GM23338 (cell line): ENCODE results near the gene COA1. TPM values are rescaled to one million over a fixed set of nuclear protein-coding genes. Genes with fewer than 3 reads are reported as not detected.

ENCODE experiments used
- CREB1 ChIP-seq: fragments of 250-450 bp; sonication (Bioruptor Pico); IDR thresholded peaks from 2 replicates; pipeline ENCODE4 v1.5.0; 2020; ENCODE audit warnings: low read depth, mild to moderate bottlenecking, moderate library complexity
- EZH2 ChIP-seq: fragments of 200-600 bp; sonication (generic); IDR thresholded peaks from one replicate; pipeline ENCODE4 v1.8.0; 2017; ENCODE audit warnings: antibody characterized with exemption, mild to moderate bottlenecking, low read depth; ENCODE audit not compliant: unreplicated experiment
- JUNB ChIP-seq: IDR thresholded peaks from one replicate; pipeline ENCODE4 v1.6.1; 2016; ENCODE audit warnings: antibody characterized with exemption; ENCODE audit not compliant: unreplicated experiment
- NANOG ChIP-seq: IDR thresholded peaks from 2 replicates; pipeline ENCODE4 v1.6.1; 2016; ENCODE audit warnings: antibody characterized with exemption, borderline replicate concordance
- POLR2AphosphoS5 ChIP-seq: IDR thresholded peaks from 2 replicates; pipeline ENCODE4 v1.6.1; 2016; ENCODE audit warnings: antibody characterized with exemption, low read depth
- ZNF114 ChIP-seq: fragments of 250-450 bp; sonication (Bioruptor Pico); IDR thresholded peaks from 2 replicates; pipeline ENCODE4 v1.5.0; 2020; ENCODE audit warnings: mild to moderate bottlenecking, moderate library complexity
- polyA plus RNA-seq: library from polyadenylated mRNA; unstranded; fragments of >200 nt; fragmentation: Nextera tagmentation; extraction: Ambion mirVana; gene quantifications from 2 replicates; pipeline ENCODE4 v1.2.1, GENCODE V29; 2016
- total RNA-seq: library from RNA; depleted of rRNA; stranded (reverse); fragments of >200 nt; shearing (Covaris generic); gene quantifications from 2 replicates; pipeline ENCODE4 v1.2.3, GENCODE V29; 2014
- TF ChIP-seq, protein P1 (sequence below): fragments of 250-450 bp; sonication (Bioruptor Pico); IDR thresholded peaks from 2 replicates; pipeline ENCODE4 v1.5.0; 2020; ENCODE audit warnings: mild to moderate bottlenecking, moderate library complexity
- TF ChIP-seq, protein P2 (sequence below): IDR thresholded peaks from one replicate; pipeline ENCODE4 v1.6.1; 2018; ENCODE audit warnings: antibody characterized with exemption; ENCODE audit not compliant: unreplicated experiment

The COA1 gene
- total and polyA plus RNA-seq, 2 experiments from 2014 or later = 156 to 158 TPM

DNA sequence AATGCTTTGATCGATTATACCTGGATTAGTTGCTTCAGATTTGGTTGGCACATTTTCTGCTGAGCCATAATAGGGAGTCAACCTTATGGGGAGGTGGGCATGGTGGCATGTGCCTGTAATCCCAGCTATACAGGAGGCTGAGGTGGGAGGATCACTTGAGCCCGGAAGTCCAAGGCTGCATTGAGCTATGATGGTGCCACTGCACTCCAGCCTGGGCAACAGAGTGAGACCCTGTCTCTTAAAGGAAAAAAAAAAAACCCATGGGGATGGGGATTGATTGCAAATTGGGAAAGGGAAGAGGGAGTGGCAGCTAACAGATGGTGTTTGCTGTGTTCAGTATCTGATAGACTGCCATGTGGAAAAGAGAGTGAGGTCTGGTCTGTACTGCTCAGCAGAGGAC, 135.3 kb downstream of the COA1 start (continued):
- TF ChIP-seq, protein P1, sequence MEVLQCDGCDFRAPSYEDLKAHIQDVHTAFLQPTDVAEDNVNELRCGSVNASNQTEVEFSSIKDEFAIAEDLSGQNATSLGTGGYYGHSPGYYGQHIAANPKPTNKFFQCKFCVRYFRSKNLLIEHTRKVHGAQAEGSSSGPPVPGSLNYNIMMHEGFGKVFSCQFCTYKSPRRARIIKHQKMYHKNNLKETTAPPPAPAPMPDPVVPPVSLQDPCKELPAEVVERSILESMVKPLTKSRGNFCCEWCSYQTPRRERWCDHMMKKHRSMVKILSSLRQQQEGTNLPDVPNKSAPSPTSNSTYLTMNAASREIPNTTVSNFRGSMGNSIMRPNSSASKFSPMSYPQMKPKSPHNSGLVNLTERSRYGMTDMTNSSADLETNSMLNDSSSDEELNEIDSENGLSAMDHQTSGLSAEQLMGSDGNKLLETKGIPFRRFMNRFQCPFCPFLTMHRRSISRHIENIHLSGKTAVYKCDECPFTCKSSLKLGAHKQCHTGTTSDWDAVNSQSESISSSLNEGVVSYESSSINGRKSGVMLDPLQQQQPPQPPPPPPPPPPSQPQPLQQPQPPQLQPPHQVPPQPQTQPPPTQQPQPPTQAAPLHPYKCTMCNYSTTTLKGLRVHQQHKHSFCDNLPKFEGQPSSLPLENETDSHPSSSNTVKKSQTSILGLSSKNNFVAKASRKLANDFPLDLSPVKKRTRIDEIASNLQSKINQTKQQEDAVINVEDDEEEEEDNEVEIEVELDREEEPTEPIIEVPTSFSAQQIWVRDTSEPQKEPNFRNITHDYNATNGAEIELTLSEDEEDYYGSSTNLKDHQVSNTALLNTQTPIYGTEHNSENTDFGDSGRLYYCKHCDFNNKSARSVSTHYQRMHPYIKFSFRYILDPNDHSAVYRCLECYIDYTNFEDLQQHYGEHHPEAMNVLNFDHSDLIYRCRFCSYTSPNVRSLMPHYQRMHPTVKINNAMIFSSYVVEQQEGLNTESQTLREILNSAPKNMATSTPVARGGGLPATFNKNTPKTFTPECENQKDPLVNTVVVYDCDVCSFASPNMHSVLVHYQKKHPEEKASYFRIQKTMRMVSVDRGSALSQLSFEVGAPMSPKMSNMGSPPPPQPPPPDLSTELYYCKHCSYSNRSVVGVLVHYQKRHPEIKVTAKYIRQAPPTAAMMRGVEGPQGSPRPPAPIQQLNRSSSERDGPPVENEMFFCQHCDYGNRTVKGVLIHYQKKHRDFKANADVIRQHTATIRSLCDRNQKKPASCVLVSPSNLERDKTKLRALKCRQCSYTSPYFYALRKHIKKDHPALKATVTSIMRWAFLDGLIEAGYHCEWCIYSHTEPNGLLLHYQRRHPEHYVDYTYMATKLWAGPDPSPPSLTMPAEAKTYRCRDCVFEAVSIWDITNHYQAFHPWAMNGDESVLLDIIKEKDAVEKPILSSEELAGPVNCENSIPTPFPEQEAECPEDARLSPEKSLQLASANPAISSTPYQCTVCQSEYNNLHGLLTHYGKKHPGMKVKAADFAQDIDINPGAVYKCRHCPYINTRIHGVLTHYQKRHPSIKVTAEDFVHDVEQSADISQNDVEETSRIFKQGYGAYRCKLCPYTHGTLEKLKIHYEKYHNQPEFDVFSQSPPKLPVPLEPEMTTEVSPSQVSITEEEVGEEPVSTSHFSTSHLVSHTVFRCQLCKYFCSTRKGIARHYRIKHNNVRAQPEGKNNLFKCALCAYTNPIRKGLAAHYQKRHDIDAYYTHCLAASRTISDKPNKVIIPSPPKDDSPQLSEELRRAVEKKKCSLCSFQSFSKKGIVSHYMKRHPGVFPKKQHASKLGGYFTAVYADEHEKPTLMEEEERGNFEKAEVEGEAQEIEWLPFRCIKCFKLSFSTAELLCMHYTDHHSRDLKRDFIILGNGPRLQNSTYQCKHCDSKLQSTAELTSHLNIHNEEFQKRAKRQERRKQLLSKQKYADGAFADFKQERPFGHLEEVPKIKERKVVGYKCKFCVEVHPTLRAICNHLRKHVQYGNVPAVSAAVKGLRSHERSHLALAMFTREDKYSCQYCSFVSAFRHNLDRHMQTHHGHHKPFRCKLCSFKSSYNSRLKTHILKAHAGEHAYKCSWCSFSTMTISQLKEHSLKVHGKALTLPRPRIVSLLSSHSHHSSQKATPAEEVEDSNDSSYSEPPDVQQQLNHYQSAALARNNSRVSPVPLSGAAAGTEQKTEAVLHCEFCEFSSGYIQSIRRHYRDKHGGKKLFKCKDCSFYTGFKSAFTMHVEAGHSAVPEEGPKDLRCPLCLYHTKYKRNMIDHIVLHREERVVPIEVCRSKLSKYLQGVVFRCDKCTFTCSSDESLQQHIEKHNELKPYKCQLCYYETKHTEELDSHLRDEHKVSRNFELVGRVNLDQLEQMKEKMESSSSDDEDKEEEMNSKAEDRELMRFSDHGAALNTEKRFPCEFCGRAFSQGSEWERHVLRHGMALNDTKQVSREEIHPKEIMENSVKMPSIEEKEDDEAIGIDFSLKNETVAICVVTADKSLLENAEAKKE (CRISPR knock-in tag) = no peak
- TF ChIP-seq EZH2 (no peak), JUNB (no peak), NANOG (no peak), CREB1 (CRISPR knock-in tag) (no peak), ZNF114 (CRISPR knock-in tag) (no peak), POLR2AphosphoS5 (no peak)
- TF ChIP-seq, protein P2, sequence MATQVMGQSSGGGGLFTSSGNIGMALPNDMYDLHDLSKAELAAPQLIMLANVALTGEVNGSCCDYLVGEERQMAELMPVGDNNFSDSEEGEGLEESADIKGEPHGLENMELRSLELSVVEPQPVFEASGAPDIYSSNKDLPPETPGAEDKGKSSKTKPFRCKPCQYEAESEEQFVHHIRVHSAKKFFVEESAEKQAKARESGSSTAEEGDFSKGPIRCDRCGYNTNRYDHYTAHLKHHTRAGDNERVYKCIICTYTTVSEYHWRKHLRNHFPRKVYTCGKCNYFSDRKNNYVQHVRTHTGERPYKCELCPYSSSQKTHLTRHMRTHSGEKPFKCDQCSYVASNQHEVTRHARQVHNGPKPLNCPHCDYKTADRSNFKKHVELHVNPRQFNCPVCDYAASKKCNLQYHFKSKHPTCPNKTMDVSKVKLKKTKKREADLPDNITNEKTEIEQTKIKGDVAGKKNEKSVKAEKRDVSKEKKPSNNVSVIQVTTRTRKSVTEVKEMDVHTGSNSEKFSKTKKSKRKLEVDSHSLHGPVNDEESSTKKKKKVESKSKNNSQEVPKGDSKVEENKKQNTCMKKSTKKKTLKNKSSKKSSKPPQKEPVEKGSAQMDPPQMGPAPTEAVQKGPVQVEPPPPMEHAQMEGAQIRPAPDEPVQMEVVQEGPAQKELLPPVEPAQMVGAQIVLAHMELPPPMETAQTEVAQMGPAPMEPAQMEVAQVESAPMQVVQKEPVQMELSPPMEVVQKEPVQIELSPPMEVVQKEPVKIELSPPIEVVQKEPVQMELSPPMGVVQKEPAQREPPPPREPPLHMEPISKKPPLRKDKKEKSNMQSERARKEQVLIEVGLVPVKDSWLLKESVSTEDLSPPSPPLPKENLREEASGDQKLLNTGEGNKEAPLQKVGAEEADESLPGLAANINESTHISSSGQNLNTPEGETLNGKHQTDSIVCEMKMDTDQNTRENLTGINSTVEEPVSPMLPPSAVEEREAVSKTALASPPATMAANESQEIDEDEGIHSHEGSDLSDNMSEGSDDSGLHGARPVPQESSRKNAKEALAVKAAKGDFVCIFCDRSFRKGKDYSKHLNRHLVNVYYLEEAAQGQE = no peak
